HG03025 (cell line): ENCODE data around the gene RSPRY1.

Source experiments
- ATAC-seq: cut with Tn5 transposase; IDR thresholded peaks from one replicate; pipeline ENCODE4 v1.9.1; 2021; ENCODE audit warnings: mild to moderate bottlenecking, moderate library complexity; ENCODE audit not compliant: unreplicated experiment, low FRiP score

RSPRY1 gene

DNA sequence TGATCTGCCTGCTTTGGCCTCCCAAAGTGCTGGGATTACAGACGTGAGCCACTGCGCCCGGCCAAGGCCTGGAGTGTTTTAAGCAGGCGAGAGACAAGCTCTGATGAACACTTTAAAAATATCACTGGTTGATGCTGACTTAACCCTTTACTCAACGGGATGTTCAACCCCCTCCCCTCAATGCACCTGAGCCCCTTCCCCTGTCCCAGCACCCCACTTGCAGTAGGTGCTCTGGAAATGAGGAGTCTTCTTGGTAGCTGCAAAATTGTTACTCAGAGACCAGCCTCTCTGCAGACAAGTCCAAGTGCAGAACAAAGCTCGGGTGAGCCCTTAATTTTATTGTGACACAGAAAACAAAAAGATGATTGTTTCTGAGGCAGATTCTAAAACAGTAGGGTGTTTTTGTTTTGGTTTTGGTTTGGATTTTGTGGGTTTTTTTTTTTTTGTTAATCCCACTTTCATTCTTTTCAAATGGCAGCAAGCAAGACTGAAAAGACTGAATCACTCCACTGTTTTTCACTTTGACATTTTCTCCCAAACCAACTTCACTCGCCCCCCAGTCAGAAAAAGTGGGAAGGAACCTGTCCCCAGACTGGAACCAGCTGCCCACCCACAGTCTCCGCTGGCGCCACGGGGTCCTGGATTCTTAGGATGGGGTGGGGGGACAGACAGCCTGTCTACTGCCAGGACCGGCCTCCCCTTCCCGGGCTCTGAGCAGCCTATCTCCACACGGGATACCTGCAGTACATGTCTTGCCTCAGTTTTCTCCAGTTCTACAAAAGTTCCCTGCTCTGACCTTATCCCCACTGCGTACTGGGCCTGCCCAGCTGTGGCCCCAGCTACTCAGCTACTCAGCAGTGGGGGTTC is 103.5 kb downstream of the RSPRY1 start:
- no peak for ATAC-seq
